HG02642 (cell line): ENCODE data around the gene OSBP2.
A peak's percentile ranks its signal among the peaks of the same experiment; 100 is the strongest.
"Not testable (repeated sequence)": the region's sequence is repeated elsewhere in the genome, so short reads cannot be mapped to it uniquely, and the experiment has no call there.

Source experiments
- ATAC-seq: cut with Tn5 transposase; IDR thresholded peaks from one replicate; pipeline ENCODE4 v1.9.1; 2021; ENCODE audit warnings: mild to moderate bottlenecking; ENCODE audit not compliant: unreplicated experiment, poor library complexity

OSBP2 gene

DNA sequence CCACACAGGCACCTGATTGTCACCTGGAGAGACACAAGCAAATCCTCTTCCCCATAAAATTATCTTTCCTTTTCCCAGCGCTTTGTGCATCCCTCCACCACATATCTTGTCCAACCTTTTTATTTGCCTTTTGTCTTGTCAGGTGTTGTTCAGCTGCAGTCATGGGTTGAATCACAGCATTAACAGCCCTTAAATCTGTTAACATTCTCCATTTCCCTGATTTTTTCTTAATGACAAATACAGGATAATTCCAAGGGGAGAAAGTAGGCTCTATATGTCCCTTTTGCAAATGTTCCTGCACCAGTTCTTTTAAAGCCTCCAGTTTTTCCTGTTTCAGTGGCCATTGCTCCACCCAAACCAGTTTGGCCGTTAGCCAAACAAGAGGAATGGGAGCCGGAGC, 18.1 kb upstream of the OSBP2 start:
- not testable (repeated sequence) for ATAC-seq

DNA sequence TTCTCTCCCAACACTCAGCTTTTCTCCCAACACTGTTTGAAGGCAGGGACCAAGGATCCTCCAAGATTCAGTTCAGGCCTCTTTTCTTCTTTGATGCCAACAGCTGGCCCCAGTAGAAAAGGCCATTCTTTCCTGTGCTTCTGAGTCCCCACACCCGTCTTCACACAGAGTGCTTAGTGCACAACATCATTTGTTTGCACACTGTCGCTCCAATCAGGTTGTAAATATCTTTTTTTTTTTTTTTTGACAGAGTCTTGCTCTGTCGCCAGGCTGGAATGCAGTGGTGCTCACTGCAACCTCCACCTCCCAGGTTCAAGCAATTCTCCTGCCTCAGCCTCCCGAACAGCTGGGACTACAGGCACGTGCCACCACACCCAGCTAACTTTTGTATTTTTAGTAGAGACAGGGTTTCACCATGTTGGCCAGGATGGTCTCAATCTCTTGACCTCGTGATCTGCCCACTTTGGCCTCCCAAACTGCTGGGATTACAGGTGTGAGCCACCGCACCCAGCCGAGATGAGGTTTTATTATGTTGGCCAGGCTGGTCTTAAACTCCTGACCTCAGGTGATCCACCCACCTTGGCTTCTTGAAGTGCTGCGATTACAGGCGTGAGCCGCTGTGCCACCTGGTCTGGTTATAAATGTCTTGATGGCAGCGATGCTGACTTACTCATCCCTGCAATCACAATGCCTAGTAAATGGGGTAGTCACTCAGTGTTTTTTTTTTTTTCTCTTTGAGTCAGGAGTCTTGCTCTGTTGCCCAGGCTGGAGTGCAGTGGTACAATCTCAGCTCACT, 14.6 kb upstream of the OSBP2 start:
- not testable (repeated sequence) for ATAC-seq

DNA sequence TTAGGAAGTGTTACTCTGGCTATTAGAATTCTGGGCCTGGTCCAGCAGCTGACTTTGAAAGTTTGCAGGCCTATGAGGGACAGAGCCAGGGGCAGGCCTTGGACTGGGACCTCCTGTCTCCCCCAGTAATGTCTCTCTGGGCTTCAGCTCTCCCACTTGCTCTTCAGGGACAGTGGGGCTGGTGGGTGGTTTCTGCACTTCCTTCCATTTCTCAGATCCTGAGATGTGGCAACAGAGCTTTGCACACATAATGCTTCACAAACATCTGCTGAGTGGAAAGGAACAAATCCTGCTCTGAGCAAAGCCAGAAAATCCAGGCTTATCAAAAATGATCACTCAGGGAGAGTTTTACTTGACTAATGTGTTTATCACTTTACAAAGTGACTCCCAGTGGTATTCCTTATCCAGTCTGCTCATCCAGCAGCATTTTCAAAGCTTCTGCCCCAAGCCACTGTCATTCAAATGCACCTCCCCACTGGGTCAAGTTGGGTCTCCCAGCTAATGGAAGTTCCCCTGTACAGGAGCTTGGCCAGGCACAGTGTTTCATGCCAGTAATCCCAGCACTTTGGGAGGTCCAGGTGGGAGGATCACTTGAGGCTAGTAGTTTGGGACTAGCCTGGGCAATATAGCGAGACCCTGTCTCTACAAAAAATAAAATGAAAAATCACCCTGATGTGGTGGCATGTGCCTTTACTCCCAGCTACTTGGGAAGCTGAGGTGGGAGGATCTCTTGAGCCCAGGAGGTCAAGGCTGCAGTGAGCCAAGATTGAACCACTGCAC, 13.5 kb upstream of the OSBP2 start:
- ATAC-seq = no peak

DNA sequence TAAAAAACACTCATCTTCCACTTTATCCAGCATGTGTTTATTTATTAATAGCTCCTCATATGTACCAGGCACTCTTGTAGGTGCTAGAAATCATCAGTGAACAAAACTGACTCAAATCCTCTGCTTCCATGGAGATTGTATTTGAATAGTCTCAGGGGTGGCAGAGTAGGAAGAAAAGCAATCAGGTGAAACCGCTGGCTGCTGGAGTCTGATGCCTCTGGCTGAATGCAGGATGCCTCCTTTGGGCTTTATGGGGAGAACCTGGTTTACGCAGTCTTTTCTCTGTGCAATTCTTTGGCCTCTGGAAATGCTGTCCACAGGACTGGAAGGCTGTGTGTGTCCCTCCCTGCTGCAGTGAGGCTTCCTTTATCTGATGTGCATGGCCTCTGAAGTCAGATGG, 12.8 kb upstream of the OSBP2 start:
- ATAC-seq = no peak

DNA sequence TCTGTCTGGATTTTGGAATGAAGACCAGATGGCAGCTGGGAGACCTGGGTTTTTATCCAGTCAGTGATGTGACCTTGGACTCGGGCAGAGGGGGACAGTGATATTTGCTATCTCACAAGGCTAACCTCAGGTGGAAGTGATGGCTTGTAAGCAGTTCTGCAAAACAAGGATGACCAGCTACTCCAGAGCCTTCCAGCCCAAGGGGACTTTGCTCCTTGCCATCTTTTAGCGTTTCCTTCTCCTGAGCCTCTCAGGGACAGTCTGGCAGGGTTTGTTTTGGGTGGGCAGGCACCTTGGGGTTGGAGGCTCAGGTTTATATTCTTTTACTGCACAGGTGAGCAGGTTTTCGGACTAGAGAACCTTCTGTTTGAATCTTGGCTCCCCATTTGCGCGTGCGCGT, 9.5 kb upstream of the OSBP2 start:
- no peak for ATAC-seq

DNA sequence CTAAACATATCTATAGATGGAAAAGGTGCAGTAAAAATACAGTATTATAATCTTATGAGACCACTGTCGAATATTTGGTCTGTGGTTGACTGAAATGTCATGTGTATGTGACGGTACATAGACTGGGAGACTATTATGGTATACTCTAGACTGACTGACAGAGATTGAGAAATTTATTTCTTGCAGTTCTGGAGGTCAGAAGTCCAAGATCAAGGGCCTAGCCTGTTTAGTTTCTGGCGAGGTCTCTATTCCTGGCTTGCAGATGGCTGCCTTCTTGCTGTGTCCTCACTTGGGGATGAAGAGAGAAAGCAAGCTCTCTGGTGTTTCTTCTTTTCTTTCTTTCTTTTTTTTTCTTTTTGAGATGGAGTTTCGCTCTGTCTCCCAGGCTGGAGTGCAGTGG, 7.3 kb upstream of the OSBP2 start:
- no peak for ATAC-seq

DNA sequence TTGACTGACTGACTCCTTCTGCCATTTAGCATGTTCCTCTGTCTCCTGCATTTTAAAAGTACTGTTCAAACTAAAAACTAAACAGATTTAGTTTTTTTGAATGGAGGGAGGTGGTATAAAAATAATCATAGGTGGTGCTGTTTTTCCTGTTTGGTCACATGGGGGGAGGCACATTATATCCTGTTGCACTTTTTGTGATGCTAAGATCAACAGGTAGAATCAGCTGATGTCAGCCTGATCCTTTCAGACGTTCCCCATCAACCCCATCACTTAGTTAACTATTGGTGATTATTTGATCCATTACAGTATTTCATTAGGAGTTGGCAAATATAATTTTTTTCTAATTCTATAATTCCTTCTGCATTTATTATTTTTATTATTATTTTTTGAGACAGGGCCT, 5.1 kb upstream of the OSBP2 start:
- ATAC-seq = no peak

DNA sequence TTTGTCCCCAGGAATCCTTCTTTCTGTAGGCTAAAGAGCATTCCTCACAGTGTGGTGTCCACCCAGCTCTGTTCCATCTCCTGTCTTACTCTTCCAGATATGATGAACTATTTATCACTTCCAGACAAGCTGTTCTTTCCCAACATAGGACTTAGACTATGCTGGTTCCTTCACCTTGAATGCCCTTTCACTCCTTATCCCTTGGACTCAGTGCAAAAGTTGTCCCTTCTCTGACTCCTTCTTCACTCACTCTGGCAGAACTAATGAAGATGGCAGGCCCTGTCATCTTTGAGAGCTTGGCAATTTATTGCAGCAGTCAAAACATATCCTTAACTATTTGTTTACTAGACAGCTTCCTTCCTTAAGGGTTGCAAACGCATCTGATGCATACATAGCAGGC, 3.5 kb upstream of the OSBP2 start:
- ATAC-seq = no peak

DNA sequence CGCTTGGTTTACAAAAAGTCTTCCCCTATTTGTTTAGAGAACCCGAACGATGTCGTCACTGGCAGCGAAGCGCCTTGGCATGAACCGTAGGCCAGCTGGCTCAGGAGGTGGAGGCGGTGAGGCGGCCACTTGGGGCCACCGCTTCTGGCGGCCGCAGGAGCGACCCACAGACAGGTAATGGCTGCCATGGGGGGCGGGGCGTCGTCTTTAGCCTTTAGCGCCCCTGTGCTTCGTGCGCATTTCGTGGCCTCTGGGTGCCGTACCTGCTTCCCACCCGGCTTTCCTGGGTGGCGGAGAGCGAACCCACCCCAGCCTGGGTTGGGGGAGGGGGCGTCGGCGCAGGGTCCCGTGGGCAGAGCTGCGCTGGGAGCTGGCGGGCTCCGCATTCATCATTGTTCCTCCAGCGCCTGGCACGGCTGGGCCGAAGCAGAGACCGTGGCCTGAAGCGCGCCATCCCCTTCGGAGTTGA, 469 bp upstream of the OSBP2 start:
- no peak for ATAC-seq

DNA sequence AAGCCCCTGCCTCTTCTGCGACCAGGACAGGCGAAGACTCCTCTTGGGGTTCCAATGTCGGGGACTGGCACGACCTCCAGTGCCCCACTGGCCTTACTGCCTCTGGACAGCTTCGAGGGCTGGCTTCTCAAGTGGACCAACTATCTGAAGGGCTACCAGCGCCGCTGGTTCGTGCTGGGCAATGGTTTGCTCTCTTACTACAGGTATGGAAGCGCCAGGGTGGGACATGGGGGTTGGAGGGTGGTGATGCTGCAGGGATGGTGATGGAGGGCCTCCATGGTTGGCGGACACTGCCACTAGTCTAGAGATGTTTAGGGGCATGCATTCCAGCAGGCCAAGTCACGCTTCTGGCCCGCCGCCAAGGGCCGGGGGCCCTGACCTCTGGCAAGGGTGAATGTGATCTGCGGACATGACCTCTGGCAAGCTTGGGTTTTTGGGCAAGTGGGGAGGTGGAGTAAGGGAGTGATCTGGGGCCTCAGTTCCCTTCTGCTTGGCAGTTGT, 727 bp downstream of the OSBP2 start:
- ATAC-seq = no peak

DNA sequence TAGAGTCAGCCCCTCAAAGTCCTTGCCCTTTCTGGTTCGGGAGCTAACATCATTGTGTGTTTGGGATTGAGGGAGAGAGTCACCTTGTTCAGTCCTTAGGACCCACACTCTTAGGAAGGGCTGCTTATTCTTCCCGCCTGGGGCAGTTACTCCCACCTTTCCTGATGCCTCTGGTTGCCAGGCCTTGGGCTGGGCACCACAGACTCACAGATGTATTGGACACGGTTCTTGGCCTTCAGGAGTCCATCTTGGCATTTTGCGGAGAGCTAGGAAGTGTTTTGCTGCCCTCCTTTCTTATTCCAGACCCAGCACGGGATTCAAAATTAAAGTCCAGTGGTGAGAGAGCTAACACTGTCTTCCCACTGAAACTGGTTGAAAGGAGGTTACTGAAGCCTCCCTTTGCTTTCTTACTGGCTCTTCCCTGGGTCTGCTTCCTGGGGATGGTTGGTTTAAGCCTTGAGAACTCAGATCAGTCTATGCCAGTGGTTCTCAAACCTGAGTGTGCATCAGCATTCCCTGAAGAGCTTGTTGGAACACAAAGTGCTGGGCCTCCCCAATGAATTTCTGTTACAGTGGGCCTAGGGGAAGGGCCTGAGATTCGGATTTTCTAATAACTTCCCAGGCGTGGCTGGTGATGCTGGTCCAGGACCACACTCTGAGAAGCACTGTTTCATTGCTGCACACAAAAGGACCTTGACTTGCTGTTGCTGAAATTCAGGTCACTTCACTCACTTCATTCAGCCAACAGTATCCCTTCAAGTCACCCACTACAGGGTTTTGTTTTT, 1.4 kb downstream of the OSBP2 start:
- ATAC-seq = no peak

DNA sequence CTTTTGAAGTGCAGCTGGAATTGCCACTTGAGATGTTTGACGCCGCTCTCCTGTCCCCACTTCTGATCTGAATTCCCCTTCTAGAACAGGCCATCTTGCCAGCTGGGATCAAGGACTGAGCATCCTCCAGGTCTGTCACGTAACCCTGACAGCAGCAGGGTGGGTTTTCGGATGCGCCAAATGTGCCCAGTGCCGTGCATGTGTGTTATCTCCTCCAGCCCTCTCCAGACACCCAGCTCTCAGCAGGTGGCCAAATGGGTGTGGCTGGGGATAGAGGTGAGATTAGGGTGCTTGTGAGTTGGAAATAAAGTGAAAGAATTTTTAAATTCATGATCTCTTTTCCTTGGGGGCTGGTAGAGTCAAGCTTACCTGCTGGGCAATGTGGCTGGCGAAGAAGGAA, 3.3 kb downstream of the OSBP2 start:
- ATAC-seq = no peak

DNA sequence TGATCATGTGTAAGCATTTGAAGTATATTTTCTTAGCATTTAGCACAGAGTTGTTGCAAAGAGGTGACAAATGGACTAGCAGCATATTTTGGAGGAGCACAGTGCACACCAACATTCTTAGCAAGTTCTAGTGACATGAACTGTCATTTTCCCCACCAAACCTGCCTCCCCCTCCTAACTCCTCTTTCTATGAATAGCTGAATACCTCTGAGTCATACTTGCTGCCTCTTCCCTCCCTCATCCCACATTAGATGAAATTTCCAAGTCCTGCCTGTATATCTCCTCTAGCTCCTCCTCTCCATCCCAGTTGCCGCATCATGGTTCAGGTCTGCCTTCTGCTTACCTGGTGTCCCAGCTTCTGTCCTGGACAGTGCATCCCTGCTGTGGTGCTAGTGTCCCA, 7.2 kb downstream of the OSBP2 start:
- ATAC-seq = no peak

DNA sequence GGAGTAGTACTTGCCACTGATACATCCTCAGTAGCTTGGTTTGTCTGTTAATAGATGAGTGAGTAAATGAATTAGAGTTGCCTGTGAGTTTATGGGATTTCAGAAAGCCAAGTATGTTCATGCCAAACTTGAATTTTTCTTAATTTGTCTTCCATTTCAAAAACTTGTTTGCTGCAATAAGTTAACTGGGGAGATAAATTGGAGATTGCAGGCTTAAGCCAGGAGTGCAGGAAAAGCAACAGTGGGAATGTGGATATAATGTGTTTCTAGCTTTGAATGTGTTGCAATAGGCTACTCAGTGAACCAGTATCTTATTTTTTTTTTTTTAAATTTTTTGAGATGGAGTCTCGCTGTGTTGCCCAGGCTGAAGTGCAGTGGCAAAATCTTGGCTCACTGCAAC, 8.2 kb downstream of the OSBP2 start:
- ATAC-seq = no peak

DNA sequence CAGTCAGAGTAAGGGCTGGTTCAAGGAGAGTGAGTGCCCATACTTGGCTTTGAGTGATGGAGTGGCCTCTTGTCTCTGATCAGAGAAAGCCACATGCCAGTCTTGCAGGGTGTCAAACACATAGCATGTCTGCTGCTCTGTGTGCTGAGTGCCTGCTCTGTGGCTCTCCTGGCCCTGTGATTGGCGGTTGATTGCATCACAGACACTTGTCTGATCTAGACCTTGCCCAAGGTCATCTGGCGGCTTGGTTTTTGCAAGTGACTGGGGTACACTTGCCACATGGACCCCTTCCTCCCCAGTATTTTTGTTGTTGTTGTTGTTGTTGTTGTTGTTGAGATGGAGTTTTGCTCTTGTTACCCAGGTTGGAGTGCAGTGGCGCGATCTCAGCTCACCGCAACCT, 10.3 kb downstream of the OSBP2 start:
- no peak for ATAC-seq

DNA sequence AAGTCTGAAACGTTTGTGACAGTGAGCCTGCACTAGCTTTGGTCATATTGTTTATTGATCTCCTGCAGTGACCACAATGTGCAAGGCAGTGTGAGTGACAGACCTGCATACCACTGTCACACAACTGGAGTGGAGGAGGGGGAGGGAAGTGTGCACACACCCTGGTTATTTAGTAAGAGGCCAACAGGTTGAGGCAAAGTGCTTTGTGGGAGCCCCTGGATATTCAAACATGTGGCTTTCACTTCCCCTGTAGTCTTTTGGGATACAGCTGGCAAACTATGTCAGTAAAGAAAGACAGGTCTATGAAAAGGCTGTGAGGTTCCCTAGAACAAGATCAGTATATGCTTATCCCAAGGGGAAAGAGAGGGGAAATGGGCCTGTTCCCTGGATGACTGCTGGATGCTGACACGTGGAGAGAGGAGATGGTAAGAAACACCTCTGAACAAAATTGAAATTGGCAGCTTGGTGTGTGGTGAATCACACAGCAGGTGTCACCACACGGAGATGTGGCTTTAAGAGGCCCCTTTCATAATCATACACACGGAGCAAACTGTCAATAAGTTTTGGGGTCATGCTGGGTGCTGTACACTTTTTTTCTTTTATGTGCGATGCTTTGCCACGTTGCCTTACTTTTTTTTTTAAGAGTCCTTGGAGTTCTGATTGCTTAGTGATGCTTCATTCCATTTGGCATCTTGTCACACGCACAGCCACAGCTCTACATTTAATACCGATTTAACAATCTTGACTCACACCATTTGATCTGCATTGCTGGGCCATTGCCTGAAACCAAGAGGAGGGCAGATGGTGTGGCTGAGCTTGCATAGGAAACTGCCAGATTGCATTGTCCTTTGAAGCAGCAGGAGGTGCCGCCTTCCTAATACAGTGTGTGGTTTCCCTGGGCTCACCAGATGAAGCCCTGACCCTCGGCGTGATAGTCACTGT, 11.3 kb downstream of the OSBP2 start:
- peak; percentile 44 for ATAC-seq

DNA sequence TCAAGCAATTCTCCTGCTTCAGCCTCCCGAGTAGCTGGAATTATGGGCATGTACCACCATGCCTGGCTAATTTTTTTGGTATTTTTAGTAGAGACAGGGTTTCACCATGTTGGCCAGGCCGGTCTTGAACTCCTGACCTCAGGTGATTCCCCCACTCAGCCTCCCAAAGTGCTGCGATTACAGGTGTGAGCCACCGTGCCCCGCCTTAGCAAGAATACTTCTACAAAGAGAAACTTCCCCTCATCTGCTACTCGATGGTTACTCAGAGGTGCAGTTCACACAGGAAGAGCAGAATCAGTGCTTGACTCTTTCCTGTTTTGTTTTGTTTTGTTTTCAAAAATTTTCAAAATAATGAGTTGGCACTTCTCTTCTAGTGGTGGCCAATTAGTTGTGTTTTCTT, 15.3 kb downstream of the OSBP2 start:
- not testable (repeated sequence) for ATAC-seq

DNA sequence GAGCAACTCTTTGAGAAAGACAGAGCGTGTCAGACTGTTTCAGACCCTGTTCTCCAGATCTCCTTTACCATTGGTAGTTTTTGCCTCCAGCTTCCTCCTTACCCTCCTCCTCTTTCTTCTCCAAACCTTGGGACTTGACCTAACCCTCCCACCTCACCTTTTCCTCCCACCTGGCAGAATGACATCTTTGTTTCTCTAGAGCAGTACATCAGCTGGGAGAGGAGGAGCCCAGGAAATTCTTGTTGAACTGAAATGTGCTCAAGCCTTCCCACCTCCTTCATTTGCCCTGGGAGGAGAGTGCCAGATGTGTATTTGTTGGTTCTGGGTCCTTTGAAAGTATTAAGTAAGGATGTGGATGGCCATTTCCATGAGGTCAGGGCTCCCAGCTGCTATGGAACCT, 17.4 kb downstream of the OSBP2 start:
- ATAC-seq = no peak

DNA sequence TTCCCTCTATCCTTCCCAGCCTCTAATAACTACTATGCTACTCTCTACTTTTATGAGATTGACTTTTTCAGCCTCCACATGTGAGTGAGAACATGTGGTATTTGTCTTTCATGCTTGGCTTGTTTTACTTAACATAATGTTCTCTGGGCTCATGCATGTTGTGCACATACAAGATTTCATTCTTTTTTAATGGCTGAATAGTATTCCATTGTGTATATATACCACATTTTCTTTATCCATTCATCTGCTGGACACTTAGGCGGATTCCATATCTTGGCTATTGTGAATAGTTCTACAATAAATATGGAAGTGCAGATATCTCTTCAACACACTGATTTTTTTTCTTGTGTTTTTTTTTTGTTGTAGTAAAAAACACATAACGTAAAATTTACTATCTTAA, 19.4 kb downstream of the OSBP2 start:
- no peak for ATAC-seq
